ENCODE measurements around the gene PWWP2B.
"Not testable (repeated sequence)": the region's sequence is repeated elsewhere in the genome, so short reads cannot be mapped to it uniquely, and the experiment has no call there.

PWWP2B gene

GRCh38 chr10:132434405-132435005 lies 37.5 kb downstream of the PWWP2B start:
- peak; percentile 33 for DNase-seq (ENCODE audit: low read depth)

GRCh38 chr10:132435320-132435719 lies 38.3 kb downstream of the PWWP2B start:
- DNase-seq (ENCODE audit: low read depth): not testable (repeated sequence)

DNA sequence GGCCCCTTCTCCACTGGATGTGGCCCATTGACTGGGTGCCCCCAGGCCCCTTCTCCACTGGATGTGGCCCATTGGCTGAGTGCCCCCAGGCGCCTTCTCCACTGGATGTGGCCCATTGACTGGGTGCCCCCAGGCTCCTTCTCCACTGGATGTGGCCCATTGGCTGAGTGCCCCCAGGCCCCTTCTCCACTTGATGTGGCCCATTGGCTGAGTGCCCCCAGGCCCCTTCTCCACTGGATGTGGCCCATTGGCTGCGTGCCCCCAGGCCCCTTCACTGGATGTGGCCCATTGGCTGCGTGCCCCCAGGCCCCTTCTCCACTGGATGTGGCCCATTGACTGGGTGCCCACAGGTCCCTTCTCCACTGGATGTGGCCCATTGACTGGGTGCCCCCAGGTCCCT lies 39.1 kb downstream of the PWWP2B start:
- not testable (repeated sequence) for DNase-seq (ENCODE audit: low read depth)

DNA sequence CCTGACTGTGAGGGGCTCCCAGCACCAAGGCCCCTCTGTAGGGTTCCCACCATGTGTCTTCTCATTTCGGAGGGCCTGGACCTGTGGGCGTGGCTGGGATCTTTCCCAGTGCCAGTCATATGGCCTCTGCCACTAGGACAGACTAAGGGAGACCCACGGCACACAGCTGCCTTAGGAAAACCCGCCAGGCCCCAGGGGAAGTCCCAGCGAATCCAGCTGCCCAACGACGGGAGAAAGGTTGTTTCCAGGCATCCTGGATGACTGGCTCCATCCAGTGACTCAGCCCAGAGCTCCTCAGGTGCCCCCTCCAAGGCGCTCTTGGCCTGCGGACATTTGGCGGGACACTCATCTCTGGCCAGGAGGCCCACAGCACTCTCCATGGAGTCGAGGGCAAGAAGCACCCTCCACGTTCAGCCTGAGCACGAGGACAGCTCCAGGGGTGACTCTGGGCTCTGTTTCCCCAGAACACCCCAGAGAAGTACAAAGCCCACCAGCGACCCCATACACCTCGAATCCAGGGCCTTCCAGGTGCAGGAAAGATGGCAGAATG lies 39.9 kb downstream of the PWWP2B start:
- no peak for DNase-seq (ENCODE audit: low read depth)

GRCh38 chr10:132437541-132437950 lies 40.5 kb downstream of the PWWP2B start:
- no peak for DNase-seq (ENCODE audit: low read depth)

GRCh38 chr10:132438091-132439024 lies 41.4 kb downstream of the PWWP2B start:
- no peak for DNase-seq (ENCODE audit: low read depth)

DNA sequence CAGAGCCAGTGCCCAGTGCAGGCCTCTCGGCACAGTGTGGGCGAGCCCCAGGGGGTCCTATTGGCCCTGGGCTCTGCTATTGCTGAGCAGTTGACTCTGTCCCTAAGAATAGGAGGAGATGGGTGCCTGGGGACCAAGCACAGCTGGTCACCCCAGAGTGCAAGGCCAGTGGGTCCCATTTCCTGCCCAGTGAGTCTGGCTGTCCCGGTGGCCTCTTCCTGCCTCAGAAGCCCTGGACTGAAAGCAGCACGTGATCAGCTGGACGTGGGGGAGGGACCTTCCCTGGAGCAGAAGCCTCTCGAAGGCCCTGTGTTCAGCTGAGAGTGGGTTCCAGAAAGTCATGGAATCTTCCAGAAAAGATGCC lies 42.0 kb downstream of the PWWP2B start:
- DNase-seq (ENCODE audit: low read depth): no peak

GRCh38 chr10:132439424-132440163 lies 42.6 kb downstream of the PWWP2B start:
- no peak for DNase-seq (ENCODE audit: low read depth)

DNA sequence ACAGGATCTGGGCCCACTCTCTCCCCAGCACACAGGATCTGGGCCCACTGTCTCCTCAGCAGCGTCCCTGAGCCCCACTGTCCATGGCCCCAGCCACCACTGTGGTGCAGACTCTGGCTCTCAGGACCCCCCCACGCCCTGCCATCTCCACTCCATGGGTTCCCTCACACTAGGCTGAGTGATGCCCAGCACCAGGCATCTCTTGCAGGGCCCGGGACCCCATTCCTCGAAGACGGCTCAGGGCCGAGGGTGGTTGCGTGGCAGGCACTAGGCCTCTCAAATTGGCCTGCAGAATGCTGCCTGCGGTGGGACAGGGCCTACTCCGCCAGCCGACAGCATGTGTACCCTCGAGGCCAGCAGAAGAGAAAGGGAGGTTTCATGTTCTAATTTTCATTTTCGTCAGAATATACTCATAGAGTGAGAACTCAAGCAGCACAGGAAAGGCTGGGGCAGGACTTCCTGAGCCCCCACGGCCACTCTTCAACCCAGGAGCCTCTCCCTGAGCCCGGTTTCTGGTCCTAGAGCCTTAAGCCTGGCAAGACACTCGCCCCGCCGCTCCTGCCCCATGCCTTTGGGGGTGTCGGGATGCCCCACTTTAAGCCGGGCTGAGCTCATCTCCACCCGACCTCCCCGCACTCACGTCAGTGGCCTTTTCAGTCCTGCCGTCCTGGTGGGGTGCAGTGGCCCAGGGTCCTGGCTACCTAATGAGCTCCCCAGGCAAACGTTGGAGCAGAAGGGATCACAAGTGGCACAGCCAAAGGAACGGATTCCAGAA lies 44.0 kb downstream of the PWWP2B start:
- no peak for DNase-seq (ENCODE audit: low read depth)

DNA sequence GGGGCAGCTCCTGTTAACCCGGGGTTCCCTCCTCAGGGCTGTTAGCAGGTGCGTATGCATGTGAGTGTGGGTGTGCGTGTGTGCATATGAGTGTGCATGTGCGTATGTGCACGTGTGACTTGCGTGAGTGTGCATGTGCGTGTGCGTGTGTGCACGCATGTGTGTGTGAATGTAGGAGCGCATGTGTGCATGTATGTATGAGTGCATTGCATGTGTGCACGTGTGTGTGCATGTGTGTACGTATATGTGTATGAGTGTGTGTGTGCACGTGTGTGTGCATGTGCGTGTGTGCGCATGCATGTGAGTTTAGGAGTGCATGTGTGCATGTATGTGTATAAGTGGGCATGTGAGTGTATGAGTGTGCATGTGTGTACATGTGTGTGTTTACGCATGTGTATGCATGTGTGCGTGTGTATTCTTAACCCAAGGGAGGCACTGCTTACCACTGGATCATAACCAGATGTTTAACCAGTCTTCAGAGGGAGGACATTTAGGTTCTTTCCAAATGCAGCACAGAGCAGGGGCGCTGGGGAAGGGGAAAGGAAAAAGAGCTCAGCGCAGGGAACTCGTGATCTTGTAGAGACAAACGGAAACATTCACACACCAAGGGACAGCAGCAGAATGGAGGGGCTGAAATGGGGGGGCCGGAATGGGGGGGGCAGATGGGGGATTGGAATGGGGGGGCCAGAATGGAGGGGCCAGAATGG lies 45.0 kb downstream of the PWWP2B start:
- DNase-seq (ENCODE audit: low read depth): no peak

DNA sequence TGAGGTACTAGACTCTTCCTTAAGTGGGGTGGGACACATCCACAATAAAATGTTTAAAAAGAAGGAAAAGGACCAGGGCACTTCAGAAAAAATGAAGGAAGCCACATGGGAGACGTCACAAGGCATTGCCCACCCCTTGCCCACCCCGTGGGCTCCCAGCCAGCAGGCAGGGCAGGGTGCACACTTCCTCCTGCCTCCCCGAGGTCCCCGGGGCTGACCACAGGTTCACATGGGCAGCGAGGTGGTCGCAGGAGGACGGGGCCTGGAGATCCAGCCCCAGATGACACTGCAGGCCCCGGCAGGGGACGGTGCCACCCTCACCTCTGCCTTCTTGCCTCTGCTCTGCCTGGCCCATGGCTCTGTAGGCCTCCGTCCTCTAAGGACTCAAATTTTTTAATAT lies 45.6 kb downstream of the PWWP2B start:
- no peak for DNase-seq (ENCODE audit: low read depth)

- peak; percentile 68 for DNase-seq (ENCODE audit: low read depth)
Observed at GRCh38 chr10:132443605-132443982, 46.6 kb downstream of the PWWP2B start.

GRCh38 chr10:132443983-132444876 lies 47.2 kb downstream of the PWWP2B start:
- peak; percentile 25 for DNase-seq (ENCODE audit: low read depth)

- DNase-seq (ENCODE audit: low read depth): no peak
Observed at GRCh38 chr10:132444877-132445351, 47.9 kb downstream of the PWWP2B start.

DNA sequence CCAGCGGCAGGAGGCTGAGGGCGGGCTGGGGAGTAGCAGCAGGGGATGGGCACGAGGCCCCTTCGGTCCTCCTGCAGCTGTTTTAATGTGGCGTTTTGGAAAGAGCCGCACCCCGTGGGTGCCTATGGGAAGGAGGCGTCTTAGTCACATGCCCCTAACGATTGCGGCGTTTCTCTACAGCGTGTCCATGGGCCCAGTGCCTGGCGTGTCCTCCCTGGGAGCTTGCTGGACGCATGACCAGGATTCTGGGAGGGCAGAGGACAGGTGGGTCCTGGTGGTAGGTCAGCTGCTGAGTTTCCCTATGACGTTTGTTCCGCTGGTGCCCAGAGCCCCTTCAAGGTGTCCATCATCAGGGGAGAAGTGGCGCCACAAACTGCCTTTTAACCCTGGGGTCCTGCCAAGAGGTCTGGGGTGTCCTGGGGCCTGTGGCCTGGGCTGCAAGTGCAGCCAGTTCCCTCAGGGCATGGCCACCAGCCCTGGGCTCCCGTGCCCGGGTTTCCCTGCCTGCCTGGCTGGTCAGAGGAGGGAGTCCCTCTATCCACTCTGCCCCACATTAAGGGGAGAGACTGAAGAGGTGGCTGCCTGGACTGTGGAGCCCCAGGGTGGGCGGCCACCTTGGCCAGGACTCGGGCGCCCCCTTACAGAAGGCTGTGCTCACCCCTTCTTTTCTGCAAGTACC lies 48.7 kb downstream of the PWWP2B start:
- no peak for DNase-seq (ENCODE audit: low read depth)

DNA sequence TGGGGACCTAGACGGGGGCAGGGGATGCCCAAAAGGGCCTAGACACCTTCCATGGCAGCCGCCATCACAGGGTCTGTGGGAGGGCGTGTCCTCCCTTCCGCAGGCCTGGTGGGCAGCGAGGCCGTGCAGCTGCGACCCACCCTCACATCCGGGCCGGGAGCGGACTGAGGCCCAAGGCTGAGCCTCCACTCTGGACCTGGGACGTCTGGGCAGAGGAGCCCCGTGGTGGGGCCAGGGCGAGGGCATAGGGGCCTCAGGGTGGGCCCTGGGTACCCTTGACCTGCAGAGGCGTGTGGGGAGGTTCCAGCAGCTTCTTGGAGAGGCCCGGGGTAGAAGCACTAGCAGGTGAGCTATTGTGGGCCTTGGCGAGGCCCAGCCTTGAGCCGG lies 49.2 kb downstream of the PWWP2B start:
- no peak for DNase-seq (ENCODE audit: low read depth)

DNA sequence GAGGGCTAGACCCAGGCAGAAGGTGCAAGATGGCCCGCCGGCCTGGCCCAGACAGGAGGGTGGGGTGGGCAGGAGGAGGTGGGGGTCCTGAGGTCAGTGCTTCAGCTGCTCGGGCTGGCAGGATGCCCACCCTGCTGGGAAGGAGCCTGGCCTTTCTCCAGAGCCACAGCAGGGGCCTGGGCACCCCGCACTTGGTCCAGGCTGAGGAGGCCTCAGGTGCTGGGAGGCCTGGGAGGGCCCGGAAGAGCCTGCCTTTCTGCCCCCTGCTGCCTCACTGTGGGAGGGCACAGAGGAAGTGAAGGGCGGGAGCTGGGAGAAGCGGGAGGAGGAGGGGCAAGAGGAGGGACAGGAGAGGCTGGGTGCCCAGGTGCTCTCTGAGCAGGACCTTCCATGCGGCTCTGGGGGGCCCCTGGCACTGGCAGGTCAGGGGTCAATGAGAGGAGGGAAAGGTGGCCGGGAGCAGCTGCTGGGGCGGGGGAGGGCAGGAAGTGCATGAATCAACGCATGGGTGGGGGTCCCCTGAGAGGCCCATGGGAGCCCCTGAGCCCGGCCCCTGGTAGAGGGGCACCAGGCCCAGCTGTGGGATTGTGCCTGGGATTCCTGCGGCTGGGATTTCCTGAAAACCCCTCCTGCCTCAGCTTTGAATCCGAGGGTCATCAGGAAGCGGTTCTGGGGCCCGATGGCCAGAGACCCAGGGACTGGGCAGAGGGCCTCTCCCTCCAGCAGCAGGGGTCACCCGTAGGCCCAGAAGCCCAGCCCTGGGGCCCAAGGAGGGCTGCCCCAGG lies 49.9 kb downstream of the PWWP2B start:
- peak; percentile 50 for DNase-seq (ENCODE audit: low read depth)

- DNase-seq (ENCODE audit: low read depth): peak; percentile 46
Observed at GRCh38 chr10:132447446-132448247, 50.6 kb downstream of the PWWP2B start.
